ENCODE measurements around the gene TBC1D22A. TPM values are rescaled to one million over a fixed set of nuclear protein-coding genes. Genes with fewer than 3 reads are reported as not detected.
A peak's percentile ranks its signal among the peaks of the same experiment; 100 is the strongest.

The TBC1D22A gene
- total RNA-seq, 1 donor from 2014 or later, result 24.2 TPM

DNA sequence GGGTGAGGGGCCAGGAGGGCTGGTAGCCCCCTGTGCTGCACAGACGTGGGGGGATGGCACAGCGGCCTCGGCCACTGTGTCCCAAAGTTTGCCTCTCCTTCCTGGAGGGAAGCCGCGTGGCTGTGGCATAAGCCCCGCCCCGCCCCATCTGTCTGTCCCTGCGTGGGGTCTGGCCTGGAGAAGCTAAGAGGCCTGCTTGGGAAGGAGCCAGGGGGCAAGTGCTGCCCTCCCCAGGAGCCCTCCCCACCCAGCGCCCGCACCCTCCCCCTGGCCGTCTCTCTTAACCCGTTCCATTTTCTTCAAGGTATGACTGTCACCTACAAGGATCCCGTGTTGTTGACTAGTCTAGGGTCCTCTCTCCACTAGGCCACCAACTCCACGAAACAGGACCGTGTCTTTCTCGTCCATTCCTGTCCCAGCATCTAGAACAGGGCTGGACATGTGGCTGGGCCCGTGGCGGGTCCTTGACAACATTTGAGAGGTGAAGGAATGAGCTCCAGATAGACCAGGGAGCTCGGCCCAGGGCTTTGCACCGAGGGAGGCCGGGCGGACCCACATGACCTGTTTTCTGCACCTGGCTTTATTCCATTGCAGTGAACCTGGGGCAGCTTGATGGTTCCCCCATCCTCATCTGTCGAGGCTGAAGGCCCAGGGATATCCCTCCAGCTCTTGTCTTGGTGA is 428.0 kb downstream of the TBC1D22A start:
- no peak overlapping the region for H3K27ac Mint-ChIP-seq (ENCODE audit: unreplicated experiment)
- Histone ChIP-seq H3K4me3 (ENCODE audit: insufficient read depth, low read depth, low read length) (no peak overlapping the region), H3K4me1 (ENCODE audit: insufficient read depth, low read length) (no peaks in the 10 kb centered on the region), H3K4me2 (ENCODE audit: low read length) (no peak overlapping the region), H3K9ac (ENCODE audit: low read length) (no peak overlapping the region), H3K27ac (ENCODE audit: low read depth, low read length) (no peak overlapping the region), H3K79me2 (ENCODE audit: insufficient read depth, low read length) (no peaks in the 10 kb centered on the region), H2AFZ (ENCODE audit: low read depth, low read length) (no peak overlapping the region), H3K36me3 (ENCODE audit: insufficient read depth, low read length) (no peaks in the 10 kb centered on the region), H3K27me3 (ENCODE audit: insufficient read depth, low read length) (no peaks in the 10 kb centered on the region), H3K9me3 (ENCODE audit: insufficient read depth, low read depth, low read length) (no peaks in the 10 kb centered on the region), H4K20me1 (ENCODE audit: insufficient read depth, low read length) (no peaks in the 10 kb centered on the region)
- no peak overlapping the region for H3K4me3 Mint-ChIP-seq (ENCODE audit: unreplicated experiment)
- no peaks in the 10 kb centered on the region for H3K36me3 Mint-ChIP-seq (ENCODE audit: low read depth, unreplicated experiment)
- DNase-seq (ENCODE audit: low read depth), result no peak
- TF ChIP-seq, protein P1, sequence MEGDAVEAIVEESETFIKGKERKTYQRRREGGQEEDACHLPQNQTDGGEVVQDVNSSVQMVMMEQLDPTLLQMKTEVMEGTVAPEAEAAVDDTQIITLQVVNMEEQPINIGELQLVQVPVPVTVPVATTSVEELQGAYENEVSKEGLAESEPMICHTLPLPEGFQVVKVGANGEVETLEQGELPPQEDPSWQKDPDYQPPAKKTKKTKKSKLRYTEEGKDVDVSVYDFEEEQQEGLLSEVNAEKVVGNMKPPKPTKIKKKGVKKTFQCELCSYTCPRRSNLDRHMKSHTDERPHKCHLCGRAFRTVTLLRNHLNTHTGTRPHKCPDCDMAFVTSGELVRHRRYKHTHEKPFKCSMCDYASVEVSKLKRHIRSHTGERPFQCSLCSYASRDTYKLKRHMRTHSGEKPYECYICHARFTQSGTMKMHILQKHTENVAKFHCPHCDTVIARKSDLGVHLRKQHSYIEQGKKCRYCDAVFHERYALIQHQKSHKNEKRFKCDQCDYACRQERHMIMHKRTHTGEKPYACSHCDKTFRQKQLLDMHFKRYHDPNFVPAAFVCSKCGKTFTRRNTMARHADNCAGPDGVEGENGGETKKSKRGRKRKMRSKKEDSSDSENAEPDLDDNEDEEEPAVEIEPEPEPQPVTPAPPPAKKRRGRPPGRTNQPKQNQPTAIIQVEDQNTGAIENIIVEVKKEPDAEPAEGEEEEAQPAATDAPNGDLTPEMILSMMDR (IDR thresholded peaks at IDR 0.05; ENCODE audit: insufficient read depth, low read depth, low read length), result no peak
- TF ChIP-seq EZH2 (IDR thresholded peaks at IDR 0.05; ENCODE audit: insufficient read depth, low read length), result no peak
- peaks cover 11% of the 10 kb centered on the region for H3K27me3 Mint-ChIP-seq (ENCODE audit: low read depth, unreplicated experiment)
- FAIRE-seq, result no peak
- H3K9me3 Mint-ChIP-seq (ENCODE audit: unreplicated experiment), result no peaks in the 10 kb centered on the region
- H3K4me1 Mint-ChIP-seq (ENCODE audit: low read depth, unreplicated experiment), result no peaks in the 10 kb centered on the region

DNA sequence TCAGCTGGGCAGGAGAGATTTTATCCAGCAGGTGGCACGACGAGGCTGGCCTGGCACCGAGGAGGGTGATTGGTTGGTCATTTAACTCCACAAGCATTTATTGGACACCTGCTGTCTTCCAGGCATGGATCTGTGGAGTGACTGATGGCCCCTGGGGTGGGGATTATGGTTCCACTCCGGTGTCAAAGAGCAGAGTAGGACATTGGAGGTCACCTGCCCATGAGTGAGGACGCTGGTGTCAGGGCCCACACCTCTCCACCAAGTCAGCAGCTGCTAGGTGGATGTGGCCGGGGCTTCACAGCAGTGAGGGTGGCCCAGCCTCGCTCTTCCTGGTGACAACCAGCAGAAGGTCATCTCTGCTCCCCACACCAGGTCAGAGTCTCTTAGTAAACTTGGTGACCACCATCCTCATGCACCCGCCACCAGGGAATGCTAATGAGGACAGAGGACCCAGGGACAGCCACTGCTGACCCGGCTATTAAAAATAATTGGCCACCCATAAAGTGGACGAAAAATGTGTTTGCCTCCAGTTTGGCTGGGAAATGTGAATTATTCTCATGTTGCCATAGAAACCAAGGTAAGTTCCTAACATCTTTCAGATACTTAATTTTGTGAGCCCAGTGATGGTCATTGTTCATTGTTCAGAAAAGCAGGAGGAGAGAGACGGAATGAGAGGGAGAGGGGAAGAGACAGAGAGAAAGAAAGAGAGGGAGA is 428.7 kb downstream of the TBC1D22A start:
- no peaks in the 10 kb centered on the region for H3K4me1 Mint-ChIP-seq (ENCODE audit: low read depth, unreplicated experiment)
- H3K27me3 Mint-ChIP-seq (ENCODE audit: low read depth, unreplicated experiment), result peaks cover 16% of the 10 kb centered on the region
- H3K27me3 ChIP-seq (ENCODE audit: insufficient read depth, low read length), result no peaks in the 10 kb centered on the region
- no peak overlapping the region for H3K4me3 ChIP-seq (ENCODE audit: insufficient read depth, low read depth, low read length)
- H3K36me3 ChIP-seq (ENCODE audit: insufficient read depth, low read length), result no peaks in the 10 kb centered on the region
- TF ChIP-seq, protein P1 (IDR thresholded peaks at IDR 0.05; ENCODE audit: insufficient read depth, low read depth, low read length), result no peak
- TF ChIP-seq EZH2 (IDR thresholded peaks at IDR 0.05; ENCODE audit: insufficient read depth, low read length), result no peak
- H3K79me2 ChIP-seq (ENCODE audit: insufficient read depth, low read length), result no peaks in the 10 kb centered on the region
- H3K4me2 ChIP-seq (ENCODE audit: low read length), result no peak overlapping the region
- DNase-seq (ENCODE audit: low read depth), result no peak
- H3K36me3 Mint-ChIP-seq (ENCODE audit: low read depth, unreplicated experiment), result no peaks in the 10 kb centered on the region
- H2AFZ ChIP-seq (ENCODE audit: low read depth, low read length), result no peak overlapping the region
- H3K9me3 Mint-ChIP-seq (ENCODE audit: unreplicated experiment), result peaks cover 6% of the 10 kb centered on the region
- H3K9me3 ChIP-seq (ENCODE audit: insufficient read depth, low read depth, low read length), result no peaks in the 10 kb centered on the region
- H3K4me1 ChIP-seq (ENCODE audit: insufficient read depth, low read length), result no peaks in the 10 kb centered on the region
- no peak for FAIRE-seq
- H3K27ac Mint-ChIP-seq (ENCODE audit: unreplicated experiment), result peak overlapping the region; percentile 53
- no peak overlapping the region for H3K27ac ChIP-seq (ENCODE audit: low read depth, low read length)
- H3K9ac ChIP-seq (ENCODE audit: low read length), result no peak overlapping the region
- H3K4me3 Mint-ChIP-seq (ENCODE audit: unreplicated experiment), result no peak overlapping the region
- no peaks in the 10 kb centered on the region for H4K20me1 ChIP-seq (ENCODE audit: insufficient read depth, low read length)

Data from astrocyte (in vitro differentiated cells and primary cell).